HG02938 (cell line): Measurements from ENCODE around the gene PANK4.
"Not testable (repeated sequence)": the region's sequence is repeated elsewhere in the genome, so short reads cannot be mapped to it uniquely, and the experiment has no call there.

Experiments
- ATAC-seq: cut with Tn5 transposase; IDR thresholded peaks from one replicate; pipeline ENCODE4 v1.9.1; 2021; ENCODE audit warnings: mild to moderate bottlenecking, moderate library complexity; ENCODE audit not compliant: unreplicated experiment

The PANK4 gene

DNA sequence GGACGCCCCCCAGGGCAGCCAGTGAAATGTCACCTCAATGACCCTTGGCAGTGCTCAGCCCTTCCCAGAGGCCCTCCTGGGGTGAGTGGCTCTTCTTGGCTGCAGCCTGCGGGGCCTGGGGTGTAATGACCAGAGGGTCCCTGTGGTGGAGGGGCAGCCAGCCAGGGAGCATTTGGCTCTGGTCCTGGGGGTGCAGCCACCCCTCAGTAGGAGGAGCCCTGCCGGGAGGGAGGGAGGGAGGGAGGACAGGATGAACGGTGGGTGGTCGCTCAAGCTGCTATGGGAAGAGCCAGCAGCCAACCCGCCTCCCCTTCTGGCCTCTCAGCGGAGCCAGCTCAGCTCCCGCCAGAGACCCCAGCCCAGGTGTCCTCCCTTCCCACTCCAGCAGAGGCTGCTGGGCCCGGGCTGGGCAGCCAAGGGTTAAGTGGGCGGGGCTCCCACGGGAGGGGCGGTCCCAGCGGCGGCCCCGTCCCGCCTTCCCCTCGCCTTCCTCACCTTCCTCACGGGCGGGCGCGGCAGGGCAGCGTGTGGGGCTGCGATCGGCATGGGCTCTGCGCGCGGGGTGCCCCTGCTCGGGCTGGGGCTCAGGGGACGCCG lies 59.3 kb downstream of the PANK4 start:
- ATAC-seq: no peak

GRCh38 chr1:2466270-2466665 lies 60.1 kb downstream of the PANK4 start:
- ATAC-seq: no peak

- ATAC-seq: no peak
Measured at GRCh38 chr1:2465371-2466269, 60.8 kb downstream of the PANK4 start.

GRCh38 chr1:2463396-2463795 lies 63.0 kb downstream of the PANK4 start:
- no peak for ATAC-seq

DNA sequence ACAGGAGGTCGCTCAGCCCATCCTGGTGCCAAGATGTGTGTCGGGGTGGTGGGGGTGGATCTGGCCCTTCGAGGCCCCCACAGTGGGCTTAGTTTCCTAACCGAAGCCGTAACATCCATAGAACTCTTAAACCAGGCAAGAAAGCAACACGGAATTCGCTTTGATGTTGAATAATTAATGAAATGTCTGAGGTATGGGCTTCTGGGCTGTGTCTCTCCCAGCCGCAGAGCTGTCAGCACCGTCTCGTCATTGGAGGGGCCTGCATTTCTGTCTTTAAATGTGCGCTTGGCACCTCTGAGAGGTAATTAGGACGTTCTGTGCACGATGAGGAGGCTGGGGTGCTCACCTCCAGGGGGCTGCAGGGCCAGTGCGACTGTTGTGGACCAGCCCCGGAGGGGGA lies 63.6 kb downstream of the PANK4 start:
- no peak for ATAC-seq

DNA sequence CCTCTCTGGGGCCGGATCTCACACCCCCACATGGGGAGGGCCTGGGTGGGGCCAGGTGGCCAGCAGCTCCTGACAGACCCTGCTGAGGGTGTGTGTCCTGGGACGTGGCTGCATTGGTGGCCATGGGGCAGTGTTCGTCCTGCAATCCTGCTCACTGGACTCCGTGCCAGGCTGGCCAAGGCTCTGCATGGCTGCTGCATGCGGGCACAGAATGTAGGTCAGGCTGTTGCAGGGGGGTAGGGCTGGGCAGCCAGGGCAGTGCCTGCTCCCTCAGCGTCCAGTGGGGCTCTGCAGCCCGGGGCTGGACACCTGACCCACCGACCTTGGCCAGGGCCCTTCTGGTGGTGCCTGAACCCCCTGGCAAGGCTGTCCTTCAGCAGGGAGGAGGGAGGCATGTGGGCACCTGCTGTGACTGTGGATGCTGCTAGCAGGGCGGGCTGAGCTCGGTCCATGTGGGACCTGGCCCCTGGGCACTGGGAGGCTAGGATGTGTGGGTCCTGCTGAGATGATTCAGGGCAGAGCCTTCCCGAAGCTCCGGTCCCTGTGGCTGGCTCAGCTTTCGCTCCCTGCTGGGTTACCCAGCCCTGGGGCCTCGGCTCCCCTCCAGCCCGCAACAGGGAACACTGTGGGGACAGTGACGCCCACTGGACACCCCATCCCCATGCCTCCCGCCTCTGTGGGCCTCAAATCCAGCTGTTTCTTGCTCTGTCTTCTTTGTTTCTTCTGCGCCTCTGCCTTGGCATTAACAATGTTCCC lies 65.2 kb downstream of the PANK4 start:
- ATAC-seq: no peak

DNA sequence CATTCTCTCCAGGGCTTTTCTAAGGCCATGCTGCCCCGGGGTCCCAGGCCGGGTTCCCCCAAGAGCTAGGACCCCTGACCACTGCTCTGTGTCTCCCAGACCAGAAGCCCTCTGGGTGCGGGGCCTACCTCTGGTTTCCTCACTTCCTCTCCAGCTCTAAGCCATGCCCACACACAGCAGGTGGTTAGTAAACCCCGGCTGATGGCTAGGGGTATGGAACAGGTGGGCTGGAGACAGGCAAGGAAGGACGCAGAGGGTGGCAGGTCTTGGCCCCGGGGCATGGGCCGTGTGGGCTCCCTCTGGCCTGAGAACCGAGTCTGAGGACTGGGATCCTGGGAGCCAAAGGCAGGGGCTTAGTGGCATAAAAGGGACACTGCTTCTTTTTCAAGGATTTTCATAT lies 66.2 kb downstream of the PANK4 start:
- no peak for ATAC-seq

DNA sequence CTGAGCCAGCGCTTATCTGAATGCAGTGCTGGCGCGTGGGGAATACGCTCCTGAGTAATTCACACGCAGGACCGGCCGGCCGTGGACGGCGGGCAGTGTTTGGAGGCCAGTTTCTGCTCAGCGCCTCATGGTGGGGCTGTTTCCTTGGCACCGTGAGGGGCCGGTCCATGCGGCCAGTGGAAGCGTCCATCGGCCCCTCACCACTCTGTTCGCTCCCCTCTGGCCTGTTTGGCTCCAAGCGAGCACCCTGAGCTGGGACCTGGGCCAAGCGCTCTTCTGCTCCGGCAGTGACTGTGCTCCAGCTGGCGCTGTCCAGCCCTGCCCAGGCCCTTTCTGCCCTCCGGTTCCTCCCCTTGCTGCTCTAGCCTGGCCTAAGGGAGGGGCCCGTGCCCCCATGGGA lies 66.6 kb downstream of the PANK4 start:
- no peak for ATAC-seq

DNA sequence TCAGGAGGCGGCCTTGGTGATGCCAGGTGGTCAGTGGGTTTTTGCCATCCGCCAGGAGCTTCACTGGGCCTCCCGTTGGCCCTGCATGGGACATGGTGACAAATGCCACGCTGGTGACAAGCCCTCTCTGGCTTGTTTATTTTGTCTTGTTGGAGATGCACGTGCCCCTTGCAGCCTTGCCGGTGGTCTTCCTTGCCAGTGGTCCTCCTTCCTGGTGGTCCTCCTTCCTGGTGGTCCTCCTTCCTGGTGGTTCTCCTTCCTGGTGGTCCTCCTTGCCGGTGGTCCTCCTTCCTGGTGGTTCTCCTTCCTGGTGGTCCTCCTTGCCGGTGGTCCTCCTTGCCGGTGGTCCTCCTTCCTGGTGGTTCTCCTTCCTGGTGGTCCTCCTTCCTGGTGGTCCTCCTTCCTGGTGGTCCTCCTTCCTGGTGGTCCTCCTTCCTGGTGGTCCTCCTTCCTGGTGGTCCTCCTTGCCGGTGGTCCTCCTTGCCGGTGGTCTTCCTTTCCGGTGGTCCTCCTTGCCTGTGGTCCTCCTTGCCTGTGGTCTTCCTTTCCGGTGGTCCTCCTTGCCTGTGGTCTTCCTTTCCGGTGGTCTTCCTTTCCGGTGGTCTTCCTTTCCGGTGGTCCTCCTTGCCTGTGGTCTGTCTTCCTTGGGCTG lies 67.2 kb downstream of the PANK4 start:
- ATAC-seq: not testable (repeated sequence)

- no peak for ATAC-seq
Measured at GRCh38 chr1:2458687-2459086, 67.7 kb downstream of the PANK4 start.
